NOMO-1 treated with dmso at 0.1 percent for 144 hours (cell line): ENCODE data around the gene PNRC2.
"Not testable (repeated sequence)": the region's sequence is repeated elsewhere in the genome, so short reads cannot be mapped to it uniquely, and the experiment has no call there.

Experiments
- DNase-seq: peaks from one replicate; lab custom pipeline; 2025; ENCODE audit not compliant: unreplicated experiment; lab: John Stamatoyannopoulos, UW

PNRC2 gene

GRCh38 chr1:23987038-23987437, 27.4 kb downstream of the PNRC2 start:
- not testable (repeated sequence) for DNase-seq

DNA sequence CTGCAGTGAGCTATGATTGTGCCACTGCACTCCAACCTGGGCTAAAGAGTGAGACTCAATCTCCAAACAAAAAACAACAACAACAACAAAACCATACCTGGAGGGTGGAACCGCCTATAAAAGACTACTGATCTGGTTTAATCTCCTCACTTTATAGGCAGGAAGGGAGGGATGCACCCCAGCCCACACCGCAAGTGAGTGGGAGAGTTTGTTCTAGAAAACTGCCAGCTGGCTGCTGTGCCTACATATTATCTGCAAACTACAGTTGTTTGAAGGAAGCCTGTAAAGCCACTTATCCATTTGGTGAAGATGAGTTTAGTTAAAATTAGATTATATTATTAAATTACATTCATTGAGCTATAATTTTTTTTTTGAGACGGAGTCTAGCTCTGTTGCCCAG, 29.6 kb downstream of the PNRC2 start:
- no peak for DNase-seq

- not testable (repeated sequence) for DNase-seq
These were observed 32.4 kb downstream of the PNRC2 start for GRCh38 chr1:23992011-23992410.

- no peak for DNase-seq
These were observed 35.8 kb downstream of the PNRC2 start for GRCh38 chr1:23995431-23995837.

DNA sequence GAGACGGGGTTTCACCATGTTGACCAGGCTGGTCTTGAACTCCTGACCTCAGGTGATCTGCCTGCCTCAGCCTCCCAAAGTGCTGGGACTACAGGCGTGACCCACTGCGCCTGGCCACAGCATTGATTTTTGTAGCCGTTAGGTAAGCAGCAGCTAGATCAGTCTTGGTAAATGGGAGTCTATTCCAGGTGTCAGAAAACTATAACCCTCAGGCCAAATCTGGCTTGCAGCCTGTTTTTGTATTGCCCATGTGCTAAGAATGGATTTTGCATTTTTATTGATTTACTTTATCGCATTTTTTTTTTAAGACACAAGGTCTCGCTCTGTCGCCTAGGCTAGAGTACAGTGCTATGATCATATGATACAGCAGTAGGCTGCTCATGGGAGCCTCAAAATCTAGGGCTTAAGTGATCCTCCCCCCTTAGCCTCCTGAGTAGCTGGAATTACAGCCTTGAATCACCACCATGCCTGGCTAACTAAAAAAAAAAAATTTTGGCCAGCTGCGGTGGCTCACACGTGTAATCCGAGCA, 37.1 kb downstream of the PNRC2 start:
- no peak for DNase-seq

GRCh38 chr1:23997812-23998211, 38.2 kb downstream of the PNRC2 start:
- no peak for DNase-seq

DNA sequence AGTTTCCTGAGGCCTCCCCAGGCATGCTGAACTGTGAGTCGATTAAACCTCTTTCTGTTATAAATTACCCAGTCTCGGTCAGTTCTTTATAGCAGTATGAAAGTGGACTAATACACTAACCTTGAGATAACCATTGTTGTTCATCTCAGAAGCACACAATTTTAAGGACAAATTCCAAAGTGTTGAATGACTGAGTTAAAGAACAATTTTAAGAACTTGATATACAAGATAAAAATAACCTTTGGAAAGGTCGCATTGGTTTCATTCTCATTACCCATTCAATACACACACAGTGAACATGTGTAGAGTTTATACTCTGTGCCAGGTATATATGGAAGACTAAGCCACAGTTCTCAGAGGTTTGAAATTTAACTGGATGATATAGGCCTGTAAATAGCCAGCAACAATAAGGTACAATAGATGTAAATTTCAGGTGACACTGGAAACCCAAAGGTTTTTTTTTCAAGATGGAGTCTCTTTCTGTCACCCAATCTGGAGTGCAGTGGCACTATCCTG, 39.6 kb downstream of the PNRC2 start:
- no peak for DNase-seq

DNA sequence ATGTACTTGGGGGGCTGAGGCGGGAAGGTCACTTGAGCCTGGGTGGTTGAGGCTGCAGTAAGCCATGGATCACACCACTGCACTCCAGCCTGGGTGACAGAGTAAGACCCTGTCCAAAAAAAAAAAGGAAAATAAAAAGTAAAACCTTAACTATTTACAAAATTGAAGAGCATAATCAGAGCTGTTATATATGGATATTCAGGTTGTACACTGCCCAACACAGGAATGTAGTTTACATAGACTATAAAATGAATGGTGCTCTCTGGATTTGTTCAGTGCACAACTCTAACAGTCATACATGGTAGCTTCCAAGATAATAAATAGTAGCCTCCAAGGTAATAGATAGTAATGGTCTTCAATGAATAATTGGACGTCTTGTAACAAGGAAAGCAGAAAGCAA, 43.1 kb downstream of the PNRC2 start:
- no peak for DNase-seq

DNA sequence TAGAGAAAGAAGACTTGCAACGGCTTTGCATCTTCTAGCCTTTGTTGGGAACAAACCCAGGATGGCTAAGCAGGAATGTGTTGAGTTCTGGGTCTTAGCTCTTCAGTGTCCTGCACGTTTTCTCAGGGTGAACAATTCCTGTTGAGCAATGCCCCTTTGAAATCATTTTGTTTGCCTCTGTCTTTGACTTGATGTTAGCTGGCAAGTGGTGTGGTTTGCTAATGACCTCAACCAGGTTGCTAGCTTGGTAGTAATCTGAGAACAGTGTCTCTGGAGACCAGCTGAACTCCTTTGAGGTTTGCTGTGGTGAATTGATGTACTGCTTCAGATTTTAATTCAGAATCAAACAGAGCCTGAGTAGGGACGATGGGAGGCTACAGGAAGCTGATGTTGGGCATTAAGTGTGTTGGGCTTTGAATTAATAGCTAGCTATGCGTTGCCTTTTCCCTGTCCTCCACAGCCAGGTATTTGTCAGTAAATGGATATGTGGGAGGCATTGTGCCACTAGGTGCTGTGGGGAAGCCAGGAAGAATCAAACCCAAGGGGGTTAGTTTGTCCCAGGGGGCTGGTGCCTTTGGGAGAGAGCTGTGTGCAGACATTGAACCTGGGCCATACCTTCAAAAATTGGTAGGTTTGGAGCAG, 43.8 kb downstream of the PNRC2 start:
- no peak for DNase-seq

GRCh38 chr1:24004132-24004531, 44.5 kb downstream of the PNRC2 start:
- DNase-seq, result no peak

- no peak for DNase-seq
These were observed 45.5 kb downstream of the PNRC2 start for GRCh38 chr1:24005163-24005562.

- no peak for DNase-seq
These were observed 47.5 kb downstream of the PNRC2 start for GRCh38 chr1:24007079-24007478.

GRCh38 chr1:24008574-24009184, 49.1 kb downstream of the PNRC2 start:
- DNase-seq, result not testable (repeated sequence)

- no peak for DNase-seq
These were observed 49.8 kb downstream of the PNRC2 start for GRCh38 chr1:24009406-24009805.

- DNase-seq, result no peak
These were observed 51.0 kb downstream of the PNRC2 start for GRCh38 chr1:24010650-24011049.

DNA sequence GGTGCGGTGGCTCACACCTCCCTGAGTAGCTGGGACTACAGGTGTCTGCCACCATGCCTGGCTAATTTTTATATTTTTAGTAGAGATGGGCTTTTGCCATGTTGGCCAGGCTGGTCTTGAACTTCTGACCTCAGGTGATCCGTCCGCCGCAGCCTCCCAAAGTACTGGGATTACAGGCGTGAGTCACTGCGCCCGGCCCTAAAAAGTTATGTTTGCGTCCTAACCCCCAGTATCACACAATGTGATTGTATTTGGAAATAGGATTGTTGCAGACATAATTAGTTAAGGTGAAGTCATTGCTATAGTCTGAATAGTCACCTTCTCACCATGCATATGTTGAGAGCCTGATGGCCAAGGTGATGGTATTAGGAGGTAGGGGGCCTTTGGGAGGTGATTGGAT, 53.2 kb downstream of the PNRC2 start:
- not testable (repeated sequence) for DNase-seq
